Lower lobe of right lung (tissue), 2 donors: ENCODE data around the gene NCF4. TPM values are rescaled to one million over a fixed set of nuclear protein-coding genes. Genes with fewer than 3 reads are reported as not detected.

Experiments used
- ATAC-seq, 2 donors: fragments of 200-7000 bp; cut with Tn5 transposase; one replicate each; pipeline ENCODE4 v1.9.1; 2020 to 2022; ENCODE audit warnings: mild to moderate bottlenecking in 2 of 2, moderate library complexity in 2 of 2
- DNase-seq: peaks from one replicate; pipeline ENCODE4 v3.0.0-alpha.2; 2020
- H3K27ac ChIP-seq: fragments of 200-600 bp; one replicate; pipeline ENCODE4 v1.8.0; 2022
- H3K27me3 ChIP-seq: fragments of 200-600 bp; one replicate; pipeline ENCODE4 v1.8.0; 2022; ENCODE audit warnings: low read depth
- H3K36me3 ChIP-seq: fragments of 200-600 bp; one replicate; pipeline ENCODE4 v1.8.0; 2022; ENCODE audit warnings: mild to moderate bottlenecking
- H3K4me1 ChIP-seq: fragments of 200-600 bp; one replicate; pipeline ENCODE4 v1.8.0; 2022
- H3K4me3 ChIP-seq: fragments of 200-600 bp; one replicate; pipeline ENCODE4 v1.8.0; 2022; ENCODE audit warnings: mild to moderate bottlenecking
- H3K9me3 ChIP-seq: fragments of 200-600 bp; one replicate; pipeline ENCODE4 v1.8.0; 2022
- intact Hi-C: fragments of 100-400 bp; cut with DNase I; formaldehyde crosslinking; loops from one replicate; pipeline ENCODE4 v1.11.0; 2022
- total RNA-seq: library from RNA; stranded (reverse); fragmentation: NEBNext Ultra II Directional; extraction: Animal tissue kit (Norgen Biotek cat#: 25700); gene quantifications from one replicate; pipeline ENCODE4 v1.2.1, GENCODE V29; 2021
- TF ChIP-seq, protein P1 (sequence below): fragments of 200-600 bp; IDR thresholded peaks from one replicate; pipeline ENCODE4 v1.8.0; 2022; ENCODE audit warnings: antibody characterized with exemption, mild to moderate bottlenecking
- donor health status: DM: no; HTN: yes; CAD: no; lungs with severe emphysema.

Gene NCF4
- total RNA-seq, 1 donor from 2014 or later: 55.3 TPM

DNA sequence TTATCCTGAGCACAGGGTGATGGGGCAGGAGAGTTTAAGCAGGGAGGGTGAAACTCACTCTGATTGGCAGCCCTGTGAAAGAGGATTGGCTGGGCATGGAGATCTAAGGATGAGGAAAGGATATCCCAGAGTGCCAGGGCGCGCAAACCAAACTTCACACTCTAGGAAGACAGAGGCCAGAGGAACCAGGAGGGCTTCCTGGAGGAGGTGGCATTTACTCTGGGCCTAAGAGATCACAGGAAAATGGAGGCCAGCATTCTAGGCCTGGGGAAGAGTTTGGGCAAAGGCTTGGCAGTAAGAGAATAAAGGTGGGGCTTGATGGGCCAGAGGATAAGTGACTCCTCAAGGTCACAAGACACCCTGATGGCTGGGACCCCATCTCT is 377 bp upstream of the NCF4 start:
- DNase-seq (no peak), ATAC-seq (no peak)
- H3K4me1 ChIP-seq: peaks cover 7% of the 10 kb centered on the region
- H3K9me3 ChIP-seq: no peaks in the 10 kb centered on the region
- no peak overlapping the region for H3K4me3 ChIP-seq
- H3K27me3 ChIP-seq: no peaks in the 10 kb centered on the region
- H3K36me3 ChIP-seq: no peaks in the 10 kb centered on the region
- peak overlapping the region; percentile 85 for H3K27ac ChIP-seq
- TF ChIP-seq, protein P1, sequence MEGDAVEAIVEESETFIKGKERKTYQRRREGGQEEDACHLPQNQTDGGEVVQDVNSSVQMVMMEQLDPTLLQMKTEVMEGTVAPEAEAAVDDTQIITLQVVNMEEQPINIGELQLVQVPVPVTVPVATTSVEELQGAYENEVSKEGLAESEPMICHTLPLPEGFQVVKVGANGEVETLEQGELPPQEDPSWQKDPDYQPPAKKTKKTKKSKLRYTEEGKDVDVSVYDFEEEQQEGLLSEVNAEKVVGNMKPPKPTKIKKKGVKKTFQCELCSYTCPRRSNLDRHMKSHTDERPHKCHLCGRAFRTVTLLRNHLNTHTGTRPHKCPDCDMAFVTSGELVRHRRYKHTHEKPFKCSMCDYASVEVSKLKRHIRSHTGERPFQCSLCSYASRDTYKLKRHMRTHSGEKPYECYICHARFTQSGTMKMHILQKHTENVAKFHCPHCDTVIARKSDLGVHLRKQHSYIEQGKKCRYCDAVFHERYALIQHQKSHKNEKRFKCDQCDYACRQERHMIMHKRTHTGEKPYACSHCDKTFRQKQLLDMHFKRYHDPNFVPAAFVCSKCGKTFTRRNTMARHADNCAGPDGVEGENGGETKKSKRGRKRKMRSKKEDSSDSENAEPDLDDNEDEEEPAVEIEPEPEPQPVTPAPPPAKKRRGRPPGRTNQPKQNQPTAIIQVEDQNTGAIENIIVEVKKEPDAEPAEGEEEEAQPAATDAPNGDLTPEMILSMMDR: no peak
- intact Hi-C loops: no loop called here

DNA sequence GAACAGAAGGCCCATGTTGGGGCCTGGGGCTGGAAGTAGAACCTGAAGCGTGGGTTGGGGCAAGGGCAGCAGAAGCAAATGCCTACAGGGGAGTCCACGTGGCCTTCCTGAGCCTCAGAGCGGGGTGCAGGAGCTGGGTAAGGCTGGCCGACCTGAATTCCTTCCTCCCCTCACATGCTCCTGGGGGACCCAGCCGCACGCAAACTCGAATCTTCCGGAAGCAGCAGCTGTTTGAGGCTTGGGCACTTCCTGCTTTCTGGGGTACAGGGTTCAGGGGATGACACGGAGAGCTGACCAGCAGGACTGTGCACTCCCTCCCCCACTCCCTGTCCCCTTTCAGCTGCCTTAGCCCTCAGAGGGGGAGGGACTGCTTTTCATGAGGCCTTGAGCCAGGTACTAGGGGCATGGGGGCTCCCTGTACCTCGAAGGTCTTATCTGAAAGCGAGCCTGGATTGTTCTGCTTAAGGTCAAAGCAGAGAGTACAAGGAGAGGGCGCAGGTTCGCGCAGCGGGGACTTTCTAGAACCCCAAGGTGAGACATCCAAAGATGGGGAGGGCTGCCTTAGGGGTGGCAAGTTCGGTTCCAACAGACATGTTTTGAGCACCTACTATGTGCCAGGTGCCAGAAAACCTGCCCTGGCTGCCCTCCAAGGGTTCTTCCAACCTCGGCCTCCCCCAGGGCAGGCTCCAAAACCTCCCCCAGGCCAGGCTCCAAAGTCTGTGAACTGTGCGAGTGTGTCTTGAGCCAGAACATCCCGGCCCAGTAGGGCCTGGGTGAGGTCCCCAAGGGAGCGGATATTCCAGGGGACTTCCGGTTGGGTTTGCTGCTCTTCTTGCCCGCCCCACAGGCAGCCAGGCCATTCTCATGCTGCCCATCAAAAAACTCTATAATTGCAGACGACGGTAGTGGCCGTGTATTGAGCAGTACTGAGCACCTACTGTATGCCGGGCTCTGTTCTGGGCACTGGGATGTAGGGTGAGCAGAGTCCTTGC is 1.7 kb downstream of the NCF4 start:
- Histone ChIP-seq H3K9me3 (no peaks in the 10 kb centered on the region), H3K4me1 (peaks cover 7% of the 10 kb centered on the region), H3K4me3 (peak overlapping the region; percentile 49), H3K27me3 (no peaks in the 10 kb centered on the region), H3K36me3 (no peaks in the 10 kb centered on the region), H3K27ac (peak overlapping the region; percentile 85)
- ATAC-seq (peak; percentile 18 to 37), DNase-seq (peak; percentile 61)
- TF ChIP-seq, protein P1: no peak
- intact Hi-C loops: no loop called here

DNA sequence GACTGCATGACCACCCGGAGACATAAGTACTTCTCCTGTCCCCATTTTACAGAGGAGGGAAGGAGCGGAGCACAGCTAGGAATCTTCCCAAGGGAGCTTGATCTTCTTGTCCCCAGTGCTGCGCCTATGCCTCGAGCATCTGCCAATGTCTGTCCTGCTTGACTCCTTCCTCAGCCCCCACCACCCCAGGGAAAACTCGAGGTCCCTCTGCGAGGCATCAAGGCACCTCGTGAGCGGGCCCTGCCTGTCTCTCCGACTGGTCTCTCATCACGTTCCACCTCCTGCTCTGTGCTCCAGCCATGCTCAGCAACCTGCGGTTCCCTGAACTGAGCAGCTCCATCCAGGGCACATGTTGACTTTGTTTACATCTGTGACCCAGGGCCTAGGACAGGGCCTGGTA is 2.5 kb downstream of the NCF4 start:
- no peaks in the 10 kb centered on the region for H3K27me3 ChIP-seq
- intact Hi-C loops: no loop called here
- no peak for DNase-seq
- TF ChIP-seq, protein P1: no peak
- H3K27ac ChIP-seq: no peak overlapping the region
- ATAC-seq: no peak
- H3K36me3 ChIP-seq: no peaks in the 10 kb centered on the region
- peaks cover 7% of the 10 kb centered on the region for H3K4me1 ChIP-seq
- no peak overlapping the region for H3K4me3 ChIP-seq
- no peaks in the 10 kb centered on the region for H3K9me3 ChIP-seq

DNA sequence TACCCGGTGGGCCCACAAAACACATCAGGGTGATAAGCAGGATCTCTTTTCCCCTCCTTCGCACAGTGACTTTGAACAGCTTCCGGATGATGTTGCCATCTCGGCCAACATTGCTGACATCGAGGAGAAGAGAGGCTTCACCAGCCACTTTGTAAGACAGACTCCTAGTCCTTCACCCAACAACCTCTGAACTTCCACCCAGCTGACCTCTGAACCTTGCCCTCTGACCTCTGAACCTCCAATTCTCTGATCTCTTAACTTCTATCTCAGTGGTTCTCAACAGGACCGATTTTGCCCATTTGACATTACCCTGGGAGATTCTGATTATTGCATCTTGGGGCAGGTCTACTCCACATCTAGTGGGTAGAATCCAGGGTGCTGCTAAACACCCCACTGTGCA is 3.2 kb downstream of the NCF4 start:
- Histone ChIP-seq H3K4me1 (peaks cover 7% of the 10 kb centered on the region), H3K27me3 (no peaks in the 10 kb centered on the region), H3K27ac (no peak overlapping the region), H3K36me3 (no peaks in the 10 kb centered on the region), H3K4me3 (no peak overlapping the region), H3K9me3 (no peaks in the 10 kb centered on the region)
- DNase-seq (no peak), ATAC-seq (no peak)
- intact Hi-C loops: no loop called here
- TF ChIP-seq, protein P1: no peak

DNA sequence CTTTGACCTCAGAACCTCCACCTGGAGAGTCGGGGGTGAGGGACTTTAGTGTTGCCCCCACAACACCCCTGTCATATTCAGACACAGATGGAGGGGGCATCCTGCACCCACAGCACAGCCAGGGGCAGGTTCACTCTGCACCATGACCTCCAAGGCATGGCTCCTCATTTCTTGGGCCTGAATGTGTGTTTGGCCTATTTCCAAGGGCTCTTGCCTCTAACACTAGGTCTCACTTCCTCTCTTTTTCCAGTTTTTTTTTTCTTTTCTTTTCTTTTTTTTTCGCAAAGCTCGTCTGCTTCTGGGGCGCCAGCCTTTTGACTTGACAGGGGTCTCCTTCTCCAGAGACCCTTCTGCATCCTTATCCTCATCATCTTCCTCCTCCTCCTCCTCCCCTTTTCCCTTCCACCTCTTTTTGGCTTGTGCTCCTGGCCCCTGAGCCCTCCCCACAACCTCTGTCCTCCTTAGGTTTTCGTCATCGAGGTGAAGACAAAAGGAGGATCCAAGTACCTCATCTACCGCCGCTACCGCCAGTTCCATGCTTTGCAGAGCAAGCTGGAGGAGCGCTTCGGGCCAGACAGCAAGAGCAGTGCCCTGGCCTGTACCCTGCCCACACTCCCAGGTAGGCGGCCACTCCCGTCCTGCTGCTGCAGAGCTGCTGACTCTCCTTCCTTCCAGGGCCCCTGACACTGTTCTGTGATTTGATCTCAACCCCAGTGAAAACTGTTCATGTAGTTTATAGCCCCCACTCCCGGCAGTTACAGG is 3.8 kb downstream of the NCF4 start:
- H3K27me3 ChIP-seq: no peaks in the 10 kb centered on the region
- H3K9me3 ChIP-seq: no peaks in the 10 kb centered on the region
- intact Hi-C loops: no loop called here
- DNase-seq: no peak
- no peak overlapping the region for H3K27ac ChIP-seq
- no peak for ATAC-seq
- peaks cover 7% of the 10 kb centered on the region for H3K4me1 ChIP-seq
- no peaks in the 10 kb centered on the region for H3K36me3 ChIP-seq
- no peak overlapping the region for H3K4me3 ChIP-seq
- TF ChIP-seq, protein P1: no peak
